ENCODE measurements around the gene AFF3.

AFF3 gene

GRCh38 chr2:100066246-100066645 is 76.1 kb downstream of the AFF3 start:
- DNase-seq: no peak

GRCh38 chr2:100064592-100065428 is 77.6 kb downstream of the AFF3 start:
- DNase-seq: no peak

- no peak for DNase-seq
These were observed 78.2 kb downstream of the AFF3 start for GRCh38 chr2:100064165-100064564.

- no peak for DNase-seq
These were observed 78.9 kb downstream of the AFF3 start for GRCh38 chr2:100063459-100063953.

GRCh38 chr2:100062336-100062735 is 80.1 kb downstream of the AFF3 start:
- DNase-seq: no peak

GRCh38 chr2:100060875-100061274 is 81.5 kb downstream of the AFF3 start:
- no peak for DNase-seq

- no peak for DNase-seq
These were observed 82.8 kb downstream of the AFF3 start for GRCh38 chr2:100059638-100060037.

- no peak for DNase-seq
These were observed 84.5 kb downstream of the AFF3 start for GRCh38 chr2:100057901-100058261.

- no peak for DNase-seq
These were observed 88.0 kb downstream of the AFF3 start for GRCh38 chr2:100054426-100054825.

GRCh38 chr2:100053087-100053885 is 89.1 kb downstream of the AFF3 start:
- no peak for DNase-seq

GRCh38 chr2:100052650-100053049 is 89.7 kb downstream of the AFF3 start:
- DNase-seq: no peak

GRCh38 chr2:100051253-100051652 is 91.1 kb downstream of the AFF3 start:
- DNase-seq: no peak

- no peak for DNase-seq
These were observed 91.7 kb downstream of the AFF3 start for GRCh38 chr2:100050685-100051084.

GRCh38 chr2:100046961-100047947 is 95.1 kb downstream of the AFF3 start:
- DNase-seq: no peak

GRCh38 chr2:100045000-100045399 is 97.4 kb downstream of the AFF3 start:
- DNase-seq: no peak

GRCh38 chr2:100043891-100044255 is 98.5 kb downstream of the AFF3 start:
- DNase-seq: no peak

- no peak for DNase-seq
These were observed 99.1 kb downstream of the AFF3 start for GRCh38 chr2:100043081-100043890.

GRCh38 chr2:100042562-100042961 is 99.8 kb downstream of the AFF3 start:
- DNase-seq: no peak

GRCh38 chr2:100041946-100042345 is 100.4 kb downstream of the AFF3 start:
- DNase-seq: no peak

- DNase-seq: no peak
These were observed 101.0 kb downstream of the AFF3 start for GRCh38 chr2:100041385-100041784.

GRCh38 chr2:100040906-100041305 is 101.5 kb downstream of the AFF3 start:
- DNase-seq: no peak

All from HCEC 1CT (cell line).